Activated T-cell treated with anti-CD3 and anti-CD28 coated beads for 4 hours (primary cell): Measurements from ENCODE around the gene CGRRF1.

Experiments used
- DNase-seq: peaks from one replicate; pipeline ENCODE4 v3.0.0-alpha.2; 2020

CGRRF1 gene

DNA sequence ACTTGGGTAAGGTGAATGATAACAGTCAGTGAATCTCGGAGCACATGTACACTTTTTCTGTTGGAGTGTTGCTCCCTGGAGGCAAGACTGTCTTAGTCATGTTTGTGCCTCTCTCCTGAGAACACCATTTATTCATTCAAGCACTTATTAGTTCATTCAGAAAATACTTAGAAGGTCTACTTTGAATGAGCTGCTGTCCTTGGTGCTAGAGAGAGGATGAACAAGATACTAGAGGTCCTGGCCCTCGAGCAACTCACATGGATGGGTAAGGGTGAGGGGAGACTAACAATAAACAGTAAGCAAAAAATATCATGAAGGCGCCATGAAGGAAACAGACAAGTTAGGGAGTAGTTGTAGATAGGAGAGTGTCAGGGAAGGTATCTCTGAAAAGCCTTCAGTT lies 40.2 kb downstream of the CGRRF1 start:
- DNase-seq: no peak

DNA sequence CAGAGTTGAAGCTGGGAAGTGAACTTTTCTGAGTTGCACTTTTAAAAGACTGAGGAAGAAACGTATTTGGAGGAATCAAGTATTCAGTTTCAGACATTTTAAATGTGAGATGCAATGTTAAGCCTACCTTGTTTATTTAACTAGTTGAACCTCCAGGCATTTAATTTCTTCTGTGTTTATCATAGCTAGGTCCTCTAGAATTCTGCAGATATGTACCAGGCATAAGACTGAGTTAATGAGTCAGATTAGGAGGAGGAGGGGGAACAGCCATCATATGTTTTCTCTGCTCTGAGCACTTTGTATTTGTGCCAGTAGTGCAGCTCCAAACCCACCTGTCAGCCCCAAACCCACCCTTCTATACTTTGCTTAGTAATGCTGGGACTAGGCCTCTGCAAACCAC lies 40.8 kb downstream of the CGRRF1 start:
- no peak for DNase-seq

DNA sequence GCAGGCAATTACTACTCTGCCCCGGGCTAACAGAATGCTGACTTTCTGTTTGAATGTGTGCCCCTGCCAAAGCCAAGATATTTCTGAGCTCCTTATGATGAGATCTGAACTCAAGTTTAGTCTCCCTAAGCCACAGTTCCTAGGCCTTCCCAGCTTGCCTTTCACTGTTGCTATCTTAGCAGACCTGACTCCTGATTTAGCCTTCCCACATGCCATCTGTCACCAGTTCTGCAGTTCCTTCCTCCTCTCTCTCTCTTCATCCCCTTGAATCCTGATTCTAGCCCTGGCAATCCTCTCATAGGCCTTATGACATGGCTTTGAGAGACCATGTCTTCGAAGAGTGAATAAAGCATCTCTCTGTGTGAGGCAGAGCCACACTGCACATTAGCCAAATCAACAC lies 44.7 kb downstream of the CGRRF1 start:
- DNase-seq: no peak

DNA sequence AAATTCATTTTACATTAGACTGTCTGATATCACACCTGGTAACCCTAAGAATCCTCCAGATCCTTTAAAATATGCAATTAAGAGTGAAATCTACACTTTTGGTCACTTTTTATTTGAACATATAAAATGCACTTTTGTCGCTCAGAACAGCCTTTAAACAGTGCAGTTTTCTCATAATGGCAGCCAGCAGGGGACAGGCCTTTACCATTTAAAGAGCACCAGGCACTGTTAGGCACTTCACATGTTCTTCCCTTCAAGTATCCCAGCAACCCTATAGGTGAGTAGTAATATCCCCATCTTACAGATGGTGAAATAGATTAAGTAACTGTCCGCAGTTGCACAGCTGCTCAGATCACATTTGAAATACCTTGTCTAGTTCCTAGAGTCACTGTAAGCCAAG lies 45.9 kb downstream of the CGRRF1 start:
- DNase-seq: no peak

DNA sequence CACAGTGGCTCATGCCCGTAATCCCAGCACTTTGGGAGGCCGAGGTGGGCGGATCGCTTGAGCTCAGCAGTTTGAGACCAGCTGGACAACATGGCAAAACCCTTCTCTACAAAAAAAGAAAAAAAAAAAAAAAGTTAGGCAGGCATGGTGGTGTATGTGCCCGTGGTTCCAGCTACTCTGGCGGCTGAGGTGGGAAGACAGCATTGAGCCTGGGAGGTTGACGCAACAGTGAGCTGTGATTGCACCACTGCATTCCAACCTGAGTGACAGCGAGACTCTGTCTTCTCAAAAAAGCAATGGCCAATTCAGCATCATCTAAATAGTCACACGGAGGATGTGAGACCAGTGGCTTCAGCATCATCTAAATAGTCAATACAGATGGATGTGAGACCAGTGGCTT lies 46.8 kb downstream of the CGRRF1 start:
- DNase-seq: no peak

DNA sequence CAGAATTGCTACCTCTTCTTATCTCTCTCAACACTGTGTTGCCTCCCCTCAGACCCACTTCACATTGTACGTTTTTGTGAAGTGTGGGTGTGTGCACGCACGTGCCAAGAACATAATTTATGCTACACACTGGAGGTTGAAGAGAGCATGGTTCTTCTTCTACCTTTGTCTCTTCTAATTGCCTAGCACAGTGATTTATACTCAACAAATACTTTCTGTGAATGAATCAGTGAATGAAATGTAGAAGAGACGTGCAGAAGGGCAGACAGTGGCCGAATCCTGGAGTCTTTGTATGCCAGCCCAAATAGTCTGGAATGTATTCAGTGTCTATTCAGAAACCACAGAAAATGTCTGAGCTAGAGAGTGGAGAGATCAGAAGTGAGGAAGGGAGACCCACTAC lies 52.6 kb downstream of the CGRRF1 start:
- DNase-seq: no peak

DNA sequence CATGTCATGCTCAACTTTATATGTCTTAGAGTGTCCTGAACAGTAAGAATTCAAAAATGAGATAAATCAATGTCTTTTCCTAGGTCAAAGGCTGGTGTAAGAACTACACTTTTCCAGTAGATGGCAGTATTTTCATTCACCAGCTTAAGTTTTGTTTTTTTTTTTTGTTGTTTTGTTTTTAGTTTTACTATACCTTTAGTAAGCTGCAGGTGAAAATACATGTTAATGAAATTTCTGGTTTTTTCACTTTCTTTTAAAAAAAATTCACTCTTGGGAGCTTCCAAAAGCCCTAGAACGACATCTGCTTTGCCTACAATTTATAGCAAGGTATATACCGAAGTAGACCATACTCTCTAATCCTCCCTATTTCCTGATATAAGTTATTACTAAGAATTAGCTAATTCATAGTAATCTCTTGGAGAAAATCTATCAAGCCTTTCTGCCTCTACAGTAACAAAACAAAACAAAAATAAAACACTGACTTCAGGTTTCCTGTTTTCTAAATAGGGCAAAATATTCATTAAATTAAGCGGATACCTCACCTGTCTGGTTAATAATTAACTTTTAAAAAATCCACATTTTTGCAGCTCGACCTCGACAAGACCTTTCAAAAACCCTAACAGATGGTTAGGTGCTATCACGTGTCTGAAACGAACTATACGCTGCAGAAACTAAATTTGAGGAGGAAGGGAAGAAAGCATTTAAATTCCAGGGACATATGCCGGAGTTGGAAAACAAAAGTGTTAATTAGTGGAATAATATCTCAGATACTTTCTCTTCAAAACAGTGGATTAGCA lies 54.6 kb downstream of the CGRRF1 start:
- no peak for DNase-seq

DNA sequence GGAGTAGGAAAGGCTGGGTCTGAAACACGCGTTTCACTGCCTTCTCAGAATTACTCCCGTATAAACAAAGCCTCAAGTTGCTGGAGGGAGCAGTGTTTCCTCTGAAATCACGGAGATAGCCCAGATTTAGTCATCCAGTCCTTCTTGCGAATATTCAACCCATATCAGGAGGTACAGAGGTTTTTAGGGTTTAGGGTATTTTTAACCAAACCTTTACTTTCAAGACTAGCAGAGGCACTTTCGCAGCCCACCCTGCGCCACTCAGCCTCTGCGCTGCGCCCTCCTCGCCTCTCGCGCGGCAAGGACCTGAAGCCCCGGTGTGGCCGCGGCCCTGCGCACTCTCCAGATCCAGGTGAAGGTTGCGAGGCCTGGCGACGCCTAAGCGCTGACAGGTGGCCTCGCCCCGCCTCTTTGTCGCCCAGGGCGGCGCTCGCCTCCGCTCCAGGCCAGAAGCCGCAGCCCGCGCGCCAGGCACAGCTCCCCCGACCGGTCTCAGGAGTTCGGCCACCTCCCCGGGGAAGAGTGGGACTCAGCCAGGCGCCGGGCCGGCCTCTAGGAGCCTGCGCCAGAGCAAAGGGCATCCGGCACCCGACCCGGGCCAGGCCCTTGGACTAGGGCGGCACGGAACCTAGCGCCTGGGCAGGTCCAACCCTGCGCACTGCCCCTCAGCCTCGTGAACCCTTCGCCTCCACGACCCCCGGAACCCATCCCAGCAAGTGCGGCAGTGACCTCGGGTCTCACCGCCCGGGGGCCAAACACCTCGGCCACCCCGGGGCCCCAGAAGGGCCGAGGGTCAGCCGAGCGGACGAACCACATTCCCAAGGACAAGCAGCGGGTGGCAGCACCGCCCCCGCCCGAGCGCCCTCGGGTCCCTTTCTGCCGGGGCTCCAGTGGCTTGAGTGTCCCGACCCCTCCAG lies 55.4 kb downstream of the CGRRF1 start:
- DNase-seq: peak; percentile 31

DNA sequence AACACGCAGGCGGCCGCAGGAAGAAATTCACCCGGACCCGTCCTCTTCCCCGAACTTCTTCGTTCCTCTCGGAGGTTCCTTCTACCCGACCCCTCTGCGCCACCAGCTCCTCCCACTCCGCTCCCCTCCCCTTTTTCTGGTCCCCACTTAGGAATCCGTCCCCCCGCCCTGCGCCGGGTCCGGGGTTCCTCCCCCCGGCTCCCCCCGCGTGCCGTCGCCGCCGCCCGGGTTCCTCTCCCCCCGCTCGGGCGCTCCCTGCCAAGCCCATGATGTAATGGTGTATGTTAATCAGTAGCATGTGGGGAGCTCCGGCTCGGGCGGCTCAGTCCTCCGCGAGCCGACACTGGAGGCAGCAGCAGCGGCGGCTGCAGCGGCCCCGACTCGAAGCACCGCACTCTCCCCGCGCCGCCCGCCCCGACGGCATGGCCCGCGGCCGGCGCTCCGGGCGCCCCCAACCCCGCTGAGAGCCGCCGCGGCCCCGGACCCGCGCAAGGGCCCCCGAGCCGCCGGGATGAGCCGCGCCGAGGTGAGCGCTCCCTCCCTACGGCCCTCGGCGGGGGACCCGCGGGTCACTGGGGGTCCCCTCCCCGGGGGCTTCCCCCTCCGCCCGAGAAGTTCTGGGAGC lies 56.2 kb downstream of the CGRRF1 start:
- peak; percentile 73 for DNase-seq

DNA sequence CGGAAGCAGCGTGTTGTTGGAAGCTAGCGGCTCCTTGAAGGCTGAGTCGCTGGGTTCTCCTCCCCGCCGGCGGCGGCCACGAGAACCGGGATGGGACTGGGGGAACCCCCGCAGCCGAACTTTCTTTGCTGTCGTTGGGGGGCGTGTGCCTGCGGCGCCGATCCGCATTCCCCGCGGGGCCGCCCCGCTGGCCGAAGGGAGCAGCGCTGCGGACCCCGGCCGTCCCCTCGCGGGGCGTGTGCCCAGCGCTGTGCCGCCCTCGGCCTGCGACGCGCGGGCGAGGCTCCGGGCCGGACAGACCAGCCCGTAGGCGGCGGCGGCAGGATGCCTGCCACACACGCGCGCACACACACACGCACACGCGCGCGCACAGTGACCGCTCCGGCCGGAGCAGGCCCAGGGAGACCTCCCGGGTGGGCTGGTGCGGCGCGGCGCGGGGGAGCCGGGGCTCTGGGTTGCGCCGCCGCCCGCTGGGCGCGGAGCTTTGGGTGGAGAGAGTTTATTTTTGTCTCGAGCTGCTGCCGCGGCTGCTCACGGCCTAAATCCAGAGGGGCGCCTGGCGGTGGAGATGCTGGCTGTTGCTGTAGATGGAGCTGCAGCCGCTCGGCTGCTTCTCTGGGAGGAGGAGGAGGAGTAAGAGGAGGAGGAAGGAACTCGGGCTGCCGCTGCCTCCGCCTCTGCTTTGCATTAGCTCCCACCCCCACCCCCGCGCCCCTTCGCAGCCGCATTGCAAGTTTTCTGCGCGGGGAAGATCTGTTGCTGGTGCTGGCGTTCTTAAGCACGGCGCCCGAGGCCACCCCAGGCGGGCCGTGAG lies 56.9 kb downstream of the CGRRF1 start, which contains the start of gene SAMD4A:
Gene SAMD4A, plus strand, starts transcription at position 719 of the 814 bp plus-strand sequence. CDS start 789 bp downstream, outside the sequence.
- DNase-seq: peak; percentile 48

DNA sequence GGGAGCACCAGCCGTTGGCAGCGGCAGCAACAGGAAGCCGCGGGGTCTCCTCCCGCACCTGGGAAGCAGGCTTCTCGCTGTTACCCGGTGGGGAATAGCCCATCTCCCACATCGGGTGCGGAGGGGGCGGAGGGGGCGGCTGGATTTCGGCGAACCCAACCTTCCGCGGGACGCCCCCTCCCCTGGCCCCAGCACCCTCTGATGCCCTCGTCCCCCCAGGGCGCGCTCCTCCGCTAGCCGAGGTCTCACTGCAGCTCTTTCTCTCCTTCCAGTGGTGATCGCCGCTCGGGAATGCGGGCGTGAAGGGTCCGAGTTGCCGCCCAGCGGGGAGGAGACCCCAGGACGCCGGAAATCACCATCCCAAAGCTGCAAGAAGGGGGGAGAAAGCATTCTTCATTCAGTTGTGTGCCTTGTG lies 57.5 kb downstream of the CGRRF1 start:
- no peak for DNase-seq

DNA sequence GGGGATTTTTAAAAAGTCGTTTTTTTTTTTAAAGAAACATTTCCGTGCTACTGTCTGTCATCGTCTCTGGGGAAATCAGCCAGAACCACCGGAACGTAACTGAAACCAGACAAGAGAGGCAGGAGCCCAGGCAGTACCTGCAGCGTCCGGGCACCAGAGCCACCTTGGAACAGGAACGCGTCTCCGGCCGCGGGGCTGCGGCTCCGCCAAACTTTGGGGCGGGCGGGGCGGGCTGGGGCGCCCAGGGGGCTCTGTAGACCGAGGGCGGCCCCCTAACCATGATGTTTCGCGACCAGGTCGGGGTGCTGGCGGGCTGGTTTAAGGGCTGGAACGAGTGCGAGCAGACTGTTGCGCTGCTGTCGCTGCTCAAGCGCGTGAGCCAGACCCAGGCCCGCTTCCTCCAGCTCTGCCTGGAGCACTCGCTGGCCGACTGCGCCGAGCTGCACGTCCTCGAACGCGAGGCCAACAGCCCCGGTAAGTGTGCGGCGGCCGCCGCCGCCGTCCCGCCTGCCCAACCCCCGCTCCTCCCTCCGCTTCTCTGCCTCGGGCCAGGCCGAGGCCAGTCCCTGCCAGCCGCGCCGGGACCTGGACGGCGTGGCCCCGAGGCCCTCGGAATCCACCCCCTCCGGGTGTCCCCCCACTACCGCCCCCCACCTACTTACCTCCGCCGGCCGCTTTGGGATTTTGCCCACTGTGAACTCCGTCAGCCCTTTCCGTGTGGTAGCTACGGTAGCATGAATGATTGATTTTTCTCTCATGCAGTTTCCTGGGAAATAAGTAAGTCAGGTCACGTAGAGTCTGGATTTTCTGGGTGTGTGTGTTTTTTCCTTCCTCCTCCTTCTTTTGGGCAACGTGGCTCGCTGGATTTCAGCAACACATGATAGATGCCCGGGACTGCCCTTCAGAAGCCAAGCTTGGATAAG lies 58.2 kb downstream of the CGRRF1 start:
- peak; percentile 9 for DNase-seq

DNA sequence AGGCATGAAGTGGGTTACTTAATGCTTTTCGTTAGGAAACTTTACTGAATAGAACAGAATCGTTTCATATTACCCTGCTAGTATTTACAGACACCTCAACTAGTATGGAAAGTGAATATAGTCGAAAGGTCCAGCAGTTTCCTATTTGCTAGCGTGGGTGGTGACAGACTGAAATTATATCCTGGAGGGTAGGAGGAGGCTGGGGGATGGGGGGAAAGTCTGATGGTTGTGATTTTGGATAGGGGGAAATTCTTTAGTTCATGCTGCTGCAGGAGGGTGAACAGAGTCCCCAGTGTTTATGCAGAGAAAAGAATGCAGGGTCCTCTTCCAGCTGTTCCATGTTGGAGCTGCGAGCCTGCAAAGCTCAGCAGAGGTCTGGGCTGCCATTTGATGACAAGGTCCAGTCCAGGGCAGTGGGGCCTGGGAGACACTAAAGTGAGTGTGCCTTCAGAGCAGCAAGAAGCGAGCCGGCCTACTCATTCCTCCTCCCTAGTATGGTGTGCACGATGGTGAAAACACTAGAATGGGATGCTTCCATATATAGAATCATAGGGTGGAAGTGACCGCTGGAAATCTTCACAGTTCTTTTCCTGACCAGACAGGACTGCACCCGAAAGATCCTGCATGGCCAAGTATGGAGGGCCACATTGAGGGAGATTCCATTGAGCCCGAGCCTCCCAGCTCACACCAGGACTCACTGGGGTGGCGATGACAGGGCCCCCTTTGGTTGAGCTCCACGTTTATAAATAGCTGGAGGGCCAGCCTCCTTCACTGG lies 59.3 kb downstream of the CGRRF1 start:
- DNase-seq: no peak

DNA sequence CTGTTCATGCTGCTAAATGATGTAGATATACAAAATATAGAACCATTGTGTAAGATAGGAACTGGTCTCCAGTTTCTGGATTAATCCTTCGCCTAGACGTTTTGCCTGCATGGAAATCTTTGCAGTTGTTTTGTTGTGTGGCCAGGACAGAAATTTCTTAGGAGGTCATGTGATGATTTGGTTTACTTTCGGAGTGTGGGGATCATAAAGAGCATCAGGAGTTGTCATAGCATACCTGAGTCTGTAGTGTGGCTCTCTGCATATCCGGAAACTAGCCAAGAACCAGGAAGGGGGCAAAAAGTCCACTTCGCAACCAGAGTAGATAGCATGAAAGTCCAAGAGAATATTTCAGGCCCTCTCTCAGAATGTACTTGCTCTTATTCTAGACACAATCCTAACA lies 60.3 kb downstream of the CGRRF1 start:
- no peak for DNase-seq

DNA sequence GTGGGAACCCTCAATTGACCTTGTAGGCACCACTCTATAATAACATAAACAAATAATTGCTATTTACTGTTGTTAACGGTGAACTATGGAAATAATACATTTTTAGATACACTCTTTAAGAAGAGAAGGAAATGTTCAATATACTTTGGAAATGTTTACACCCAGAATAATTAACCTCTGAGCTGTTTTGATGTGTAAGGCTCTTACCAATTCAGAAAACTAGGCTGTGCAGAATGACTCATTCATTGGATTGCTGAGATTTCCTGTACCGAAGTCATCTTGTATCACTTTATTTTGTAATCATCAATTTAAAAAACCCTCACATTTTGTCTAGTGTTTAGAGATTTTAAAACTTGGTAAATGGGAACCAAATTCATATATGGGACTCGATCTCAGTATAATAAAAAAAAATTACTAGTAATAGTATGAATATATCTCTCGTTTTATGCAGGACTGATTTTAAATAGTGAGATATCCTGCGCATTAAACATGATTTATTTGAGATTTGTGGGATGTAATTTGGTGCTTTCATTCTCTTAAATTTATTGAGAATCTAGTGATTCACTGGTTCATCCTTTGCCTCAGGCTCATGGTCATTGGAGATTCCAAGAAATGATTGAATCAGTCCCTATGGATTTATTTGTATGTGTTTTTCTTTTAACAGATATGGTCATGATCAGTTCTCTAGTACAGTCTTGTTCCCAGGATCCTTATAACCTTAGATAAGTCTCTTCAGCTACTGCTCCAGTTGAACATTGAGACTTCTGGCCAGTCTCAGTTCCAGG lies 61.1 kb downstream of the CGRRF1 start:
- no peak for DNase-seq

DNA sequence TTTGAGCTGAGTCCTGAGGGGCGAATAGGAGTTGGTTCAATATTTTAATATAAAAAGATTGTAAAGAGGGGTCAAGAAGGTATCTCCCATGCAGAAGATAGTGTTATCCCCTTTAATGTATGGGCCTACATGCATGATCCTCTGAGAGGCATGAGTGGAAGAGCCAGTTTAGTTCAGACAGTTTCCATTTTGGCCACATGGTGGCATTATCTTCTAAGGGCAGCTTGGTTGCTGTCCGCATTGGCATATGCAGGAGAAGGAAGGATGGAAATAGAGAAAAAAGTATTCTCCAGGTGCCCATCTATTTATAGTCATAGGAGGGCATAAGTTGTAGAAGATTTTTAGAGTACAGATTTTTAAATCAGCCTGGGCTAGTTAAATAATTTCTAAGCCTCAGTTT lies 62.6 kb downstream of the CGRRF1 start:
- DNase-seq: no peak

DNA sequence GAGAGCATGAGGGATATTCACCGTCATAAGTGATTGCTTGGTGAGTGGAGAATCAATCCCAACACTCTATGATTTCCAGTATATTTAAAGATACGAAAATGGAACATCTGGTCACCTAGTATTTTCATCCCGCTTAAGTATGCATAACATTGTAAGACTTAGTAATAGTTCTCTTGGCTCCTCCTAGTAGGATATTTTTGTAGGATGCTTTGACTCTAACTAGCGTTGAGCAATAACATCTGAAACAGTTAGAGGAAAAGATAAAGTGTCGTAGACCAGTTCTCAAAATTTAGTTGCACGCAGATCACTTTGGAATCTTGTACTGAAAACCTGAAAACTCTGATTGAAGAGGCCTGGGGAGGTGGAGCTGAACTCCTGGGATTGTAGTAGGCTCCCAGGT lies 64.8 kb downstream of the CGRRF1 start:
- DNase-seq: no peak

DNA sequence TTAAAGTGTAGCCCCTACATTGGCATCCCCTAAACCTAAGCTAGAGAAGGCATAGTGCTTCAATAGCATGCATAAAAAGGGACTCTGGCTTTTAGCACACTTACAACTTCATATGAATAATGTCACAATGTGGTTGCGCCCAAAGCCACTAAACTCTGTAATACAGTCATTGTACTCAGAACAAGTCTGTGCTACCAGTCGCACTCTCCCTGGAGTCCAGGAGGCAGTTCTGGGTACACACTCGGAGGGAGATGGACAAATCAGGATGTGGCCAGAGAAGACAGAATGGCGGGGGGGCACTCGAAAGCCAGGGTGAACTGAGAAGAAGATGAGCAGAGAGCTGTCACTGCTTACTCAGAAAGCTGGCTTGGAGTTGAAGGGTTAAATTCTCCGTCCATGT lies 67.8 kb downstream of the CGRRF1 start:
- DNase-seq: no peak

DNA sequence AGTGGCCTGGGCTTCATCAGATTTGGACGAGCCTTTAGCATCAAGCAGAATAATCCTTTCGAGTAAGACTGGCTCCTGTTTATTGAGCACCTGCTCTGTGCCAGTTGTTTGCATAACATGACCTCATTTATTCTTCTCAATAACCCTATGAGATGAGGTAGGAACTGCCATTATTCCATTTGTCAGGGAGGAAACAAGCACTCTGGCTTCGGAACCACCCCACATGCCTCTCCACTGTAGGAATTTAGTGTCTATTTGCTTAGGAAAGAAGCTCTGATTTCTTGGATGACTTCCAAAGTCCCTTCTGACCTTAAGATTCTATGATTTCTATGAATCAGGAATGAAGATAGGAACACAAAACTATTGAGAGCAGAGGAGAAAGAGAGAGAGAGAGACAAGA lies 68.3 kb downstream of the CGRRF1 start:
- no peak for DNase-seq

DNA sequence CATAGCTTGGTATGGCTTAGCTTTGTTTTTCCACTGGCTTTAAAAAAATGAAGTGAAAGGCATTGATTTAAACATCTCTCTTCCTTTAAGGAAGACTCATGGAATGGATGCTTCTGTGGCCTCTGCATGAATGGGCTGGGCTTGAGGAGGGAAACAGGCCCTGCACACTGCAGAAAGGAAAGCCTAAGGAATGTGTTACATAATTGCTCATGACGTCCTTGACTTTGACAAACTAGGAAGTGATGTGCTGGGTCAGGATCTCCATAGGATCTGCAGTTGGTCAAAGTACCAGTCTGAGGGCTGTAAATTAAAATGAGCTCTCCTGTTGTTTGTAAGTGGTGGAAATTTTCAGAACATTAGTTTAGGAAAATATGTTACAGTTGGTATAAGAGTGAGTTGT lies 69.9 kb downstream of the CGRRF1 start:
- no peak for DNase-seq
